K562 (cell line): Measurements from ENCODE around the gene MBD3.

Source experiments
- EZH2 ChIP-seq: IDR thresholded peaks from 2 replicates; pipeline ENCODE4 v1.6.1; 2012; ENCODE audit warnings: low read depth, mild to moderate bottlenecking, inconsistent platforms, low read length, borderline replicate concordance
- KLF13 ChIP-seq: fragments of 450-650 bp; IDR thresholded peaks from 2 replicates; pipeline ENCODE4 v1.6.1; 2016; ENCODE audit warnings: missing genetic modification characterization, low read depth, mild to moderate bottlenecking, missing compliant biosample characterization, moderate library complexity, borderline replicate concordance
- MXI1 ChIP-seq: IDR thresholded peaks from 2 replicates; pipeline ENCODE4 v1.6.1; 2011; ENCODE audit warnings: low read depth, mild to moderate bottlenecking, improper control_type of control experiment, low read length
- TOE1 ChIP-seq, 2 experiments: fragments of 450-650 bp in 1 of 2; sonication (generic) in 1 of 2; formaldehyde crosslinking in 1 of 2; IDR thresholded peaks; 2 replicates each; pipeline versions ENCODE4 v1.7.1 to v1.8.0; 2016 to 2022; ENCODE audit warnings: borderline replicate concordance in 2 of 2, mild to moderate bottlenecking in 2 of 2, antibody characterized with exemption in 1 of 2, inconsistent platforms in 1 of 2, low read depth in 1 of 2, missing genetic modification reagents in 1 of 2, moderate library complexity in 1 of 2
- ZNF586 ChIP-seq: fragments of 450-650 bp; formaldehyde crosslinking; conservative IDR thresholded peaks from 2 replicates; pipeline ENCODE4 v1.4.0; 2020; ENCODE audit warnings: mild to moderate bottlenecking, moderate library complexity
- TF ChIP-seq, protein P1 (sequence below): fragments of 450-650 bp; IDR thresholded peaks from 2 replicates; pipeline ENCODE4 v1.6.1; 2016; ENCODE audit warnings: low read depth, mild to moderate bottlenecking, moderate library complexity
- TF ChIP-seq, protein P2 (sequence below): fragments of 250-450 bp; sonication (Bioruptor Pico); IDR thresholded peaks from 2 replicates; pipeline ENCODE4 v1.8.0; 2022; ENCODE audit warnings: moderate library complexity, mild to moderate bottlenecking, inconsistent platforms
- TF ChIP-seq, protein P3 (sequence below), 3 experiments: IDR thresholded peaks in 2 of 3; conservative IDR thresholded peaks in 1 of 3; 2 replicates each; pipeline ENCODE4 v1.5.1; 2011 to 2012; ENCODE audit warnings: low read length in 3 of 3, mild to moderate bottlenecking in 3 of 3, control low read depth in 2 of 3, improper control_type of control experiment in 1 of 3, inconsistent platforms in 1 of 3, low read depth in 1 of 3, mixed read lengths in 1 of 3, moderate library complexity in 1 of 3; ENCODE audit not compliant: insufficient read depth in 2 of 3
- TF ChIP-seq, protein P4 (sequence below): sonication (generic); formaldehyde crosslinking; IDR thresholded peaks from 2 replicates; pipeline ENCODE4 v1.8.1; 2022; ENCODE audit warnings: missing genetic modification reagents
- TF ChIP-seq, protein P5 (sequence below): sonication (generic); formaldehyde crosslinking; IDR thresholded peaks from 2 replicates; pipeline ENCODE4 v1.8.1; 2023; ENCODE audit warnings: mild to moderate bottlenecking, missing genetic modification reagents, moderate library complexity

DNA sequence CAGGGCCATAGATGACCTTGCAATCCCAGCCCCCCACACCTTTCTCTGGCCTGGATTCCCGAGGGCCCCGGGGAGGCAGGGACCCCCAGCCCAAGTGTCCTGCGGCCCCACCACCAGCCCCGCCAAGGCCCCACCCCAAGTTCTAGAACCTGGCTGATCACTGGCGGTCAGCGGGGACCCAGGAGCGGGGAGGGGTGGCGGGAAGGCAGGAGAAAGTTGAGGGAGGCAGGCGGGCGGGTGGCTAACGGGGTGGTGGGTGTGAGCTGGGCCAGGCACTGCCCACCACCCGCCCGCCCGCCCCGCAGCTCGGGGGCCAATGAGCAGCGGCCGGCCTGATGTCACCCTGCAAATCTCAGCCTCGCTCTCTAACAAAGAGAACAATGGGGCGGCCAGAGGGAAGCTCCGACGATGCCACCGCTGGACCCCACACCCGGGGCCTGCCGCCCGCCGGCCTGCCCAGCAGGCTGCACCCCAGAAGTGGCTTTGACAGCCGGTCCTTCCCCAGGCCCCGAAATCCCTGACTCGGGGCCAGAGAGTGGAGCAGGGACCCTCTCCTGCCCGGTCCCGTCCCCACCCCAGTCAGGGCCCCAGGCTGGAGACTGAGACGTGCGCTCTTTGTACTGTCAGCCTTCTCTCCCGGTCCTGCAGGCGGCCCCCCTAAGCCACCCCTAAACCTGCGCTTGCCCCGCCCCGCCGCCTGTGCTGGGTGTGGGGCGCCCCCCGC, 26.1 kb downstream of the MBD3 start:
- TF ChIP-seq EZH2 (no peak), ZNF586 (CRISPR knock-in tag) (no peak), KLF13 (no peak), TOE1 (IDR thresholded peaks at IDR 0.05; ENCODE audit: borderline replicate concordance) (no peak), TOE1 (CRISPR knock-in tag; IDR thresholded peaks at IDR 0.05; ENCODE audit: borderline replicate concordance, low read depth) (no peak), MXI1 (no peak)
- TF ChIP-seq, protein P1, sequence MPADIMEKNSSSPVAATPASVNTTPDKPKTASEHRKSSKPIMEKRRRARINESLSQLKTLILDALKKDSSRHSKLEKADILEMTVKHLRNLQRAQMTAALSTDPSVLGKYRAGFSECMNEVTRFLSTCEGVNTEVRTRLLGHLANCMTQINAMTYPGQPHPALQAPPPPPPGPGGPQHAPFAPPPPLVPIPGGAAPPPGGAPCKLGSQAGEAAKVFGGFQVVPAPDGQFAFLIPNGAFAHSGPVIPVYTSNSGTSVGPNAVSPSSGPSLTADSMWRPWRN: no peak
- TF ChIP-seq, protein P2, sequence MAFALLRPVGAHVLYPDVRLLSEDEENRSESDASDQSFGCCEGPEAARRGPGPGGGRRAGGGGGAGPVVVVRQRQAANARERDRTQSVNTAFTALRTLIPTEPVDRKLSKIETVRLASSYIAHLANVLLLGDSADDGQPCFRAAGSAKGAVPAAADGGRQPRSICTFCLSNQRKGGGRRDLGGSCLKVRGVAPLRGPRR (CRISPR knock-in tag): no peak
- TF ChIP-seq, protein P3, sequence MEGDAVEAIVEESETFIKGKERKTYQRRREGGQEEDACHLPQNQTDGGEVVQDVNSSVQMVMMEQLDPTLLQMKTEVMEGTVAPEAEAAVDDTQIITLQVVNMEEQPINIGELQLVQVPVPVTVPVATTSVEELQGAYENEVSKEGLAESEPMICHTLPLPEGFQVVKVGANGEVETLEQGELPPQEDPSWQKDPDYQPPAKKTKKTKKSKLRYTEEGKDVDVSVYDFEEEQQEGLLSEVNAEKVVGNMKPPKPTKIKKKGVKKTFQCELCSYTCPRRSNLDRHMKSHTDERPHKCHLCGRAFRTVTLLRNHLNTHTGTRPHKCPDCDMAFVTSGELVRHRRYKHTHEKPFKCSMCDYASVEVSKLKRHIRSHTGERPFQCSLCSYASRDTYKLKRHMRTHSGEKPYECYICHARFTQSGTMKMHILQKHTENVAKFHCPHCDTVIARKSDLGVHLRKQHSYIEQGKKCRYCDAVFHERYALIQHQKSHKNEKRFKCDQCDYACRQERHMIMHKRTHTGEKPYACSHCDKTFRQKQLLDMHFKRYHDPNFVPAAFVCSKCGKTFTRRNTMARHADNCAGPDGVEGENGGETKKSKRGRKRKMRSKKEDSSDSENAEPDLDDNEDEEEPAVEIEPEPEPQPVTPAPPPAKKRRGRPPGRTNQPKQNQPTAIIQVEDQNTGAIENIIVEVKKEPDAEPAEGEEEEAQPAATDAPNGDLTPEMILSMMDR (IDR thresholded peaks at IDR 0.05 in 2 of 3, conservative IDR thresholded peaks at IDR 0.05 in 1 of 3; ENCODE audit: insufficient read depth in 2 of 3, low read depth in 1 of 3, low read length in 3 of 3): no peak
- TF ChIP-seq, protein P4, sequence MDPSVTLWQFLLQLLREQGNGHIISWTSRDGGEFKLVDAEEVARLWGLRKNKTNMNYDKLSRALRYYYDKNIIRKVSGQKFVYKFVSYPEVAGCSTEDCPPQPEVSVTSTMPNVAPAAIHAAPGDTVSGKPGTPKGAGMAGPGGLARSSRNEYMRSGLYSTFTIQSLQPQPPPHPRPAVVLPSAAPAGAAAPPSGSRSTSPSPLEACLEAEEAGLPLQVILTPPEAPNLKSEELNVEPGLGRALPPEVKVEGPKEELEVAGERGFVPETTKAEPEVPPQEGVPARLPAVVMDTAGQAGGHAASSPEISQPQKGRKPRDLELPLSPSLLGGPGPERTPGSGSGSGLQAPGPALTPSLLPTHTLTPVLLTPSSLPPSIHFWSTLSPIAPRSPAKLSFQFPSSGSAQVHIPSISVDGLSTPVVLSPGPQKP (CRISPR knock-in tag): no peak
- TF ChIP-seq, protein P5, sequence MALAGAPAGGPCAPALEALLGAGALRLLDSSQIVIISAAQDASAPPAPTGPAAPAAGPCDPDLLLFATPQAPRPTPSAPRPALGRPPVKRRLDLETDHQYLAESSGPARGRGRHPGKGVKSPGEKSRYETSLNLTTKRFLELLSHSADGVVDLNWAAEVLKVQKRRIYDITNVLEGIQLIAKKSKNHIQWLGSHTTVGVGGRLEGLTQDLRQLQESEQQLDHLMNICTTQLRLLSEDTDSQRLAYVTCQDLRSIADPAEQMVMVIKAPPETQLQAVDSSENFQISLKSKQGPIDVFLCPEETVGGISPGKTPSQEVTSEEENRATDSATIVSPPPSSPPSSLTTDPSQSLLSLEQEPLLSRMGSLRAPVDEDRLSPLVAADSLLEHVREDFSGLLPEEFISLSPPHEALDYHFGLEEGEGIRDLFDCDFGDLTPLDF: no peak
